Gastrocnemius medialis (tissue), 4 donors: ENCODE results near the gene HBA1.

ENCODE experiments used
- POLR2A ChIP-seq, 2 donors: fragments of 450-650 bp; IDR thresholded peaks; one replicate each; pipeline ENCODE4 v1.6.1; 2017; ENCODE audit warnings: antibody characterized with exemption in 2 of 2, mild to moderate bottlenecking in 2 of 2, moderate library complexity in 2 of 2
- TF ChIP-seq, protein P1 (sequence below), 5 experiments: fragments of 450-650 bp in 3 of 5; fragments of 200-600 bp in 2 of 5; sonication (generic) in 2 of 5; IDR thresholded peaks in 4 of 5; conservative IDR thresholded peaks in 1 of 5; 1 replicate in 4 of 5; 2 replicates in 1 of 5; pipeline ENCODE4 v1.5.1; 2016 to 2019; ENCODE audit warnings: antibody characterized with exemption in 5 of 5, mild to moderate bottlenecking in 3 of 5, moderate library complexity in 3 of 5

DNA sequence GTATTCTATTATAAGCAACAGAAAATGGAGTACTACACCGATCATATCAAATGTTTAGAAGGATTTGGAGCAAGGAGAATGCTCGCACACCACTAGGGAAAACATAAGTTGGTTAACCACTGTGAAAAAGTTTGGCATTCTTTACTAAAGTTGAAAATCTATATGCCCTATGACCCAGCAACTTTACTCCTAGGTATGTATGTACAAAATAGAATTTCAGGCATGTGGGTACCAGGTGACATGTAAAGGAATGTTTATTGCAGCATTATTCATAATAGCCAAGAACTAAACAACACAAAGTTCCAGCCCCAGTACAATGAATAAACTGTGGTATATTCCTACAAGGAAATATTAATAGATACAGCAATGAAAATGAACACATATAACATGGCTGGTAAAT is 29.8 kb upstream of the HBA1 start:
- TF ChIP-seq, protein P1, sequence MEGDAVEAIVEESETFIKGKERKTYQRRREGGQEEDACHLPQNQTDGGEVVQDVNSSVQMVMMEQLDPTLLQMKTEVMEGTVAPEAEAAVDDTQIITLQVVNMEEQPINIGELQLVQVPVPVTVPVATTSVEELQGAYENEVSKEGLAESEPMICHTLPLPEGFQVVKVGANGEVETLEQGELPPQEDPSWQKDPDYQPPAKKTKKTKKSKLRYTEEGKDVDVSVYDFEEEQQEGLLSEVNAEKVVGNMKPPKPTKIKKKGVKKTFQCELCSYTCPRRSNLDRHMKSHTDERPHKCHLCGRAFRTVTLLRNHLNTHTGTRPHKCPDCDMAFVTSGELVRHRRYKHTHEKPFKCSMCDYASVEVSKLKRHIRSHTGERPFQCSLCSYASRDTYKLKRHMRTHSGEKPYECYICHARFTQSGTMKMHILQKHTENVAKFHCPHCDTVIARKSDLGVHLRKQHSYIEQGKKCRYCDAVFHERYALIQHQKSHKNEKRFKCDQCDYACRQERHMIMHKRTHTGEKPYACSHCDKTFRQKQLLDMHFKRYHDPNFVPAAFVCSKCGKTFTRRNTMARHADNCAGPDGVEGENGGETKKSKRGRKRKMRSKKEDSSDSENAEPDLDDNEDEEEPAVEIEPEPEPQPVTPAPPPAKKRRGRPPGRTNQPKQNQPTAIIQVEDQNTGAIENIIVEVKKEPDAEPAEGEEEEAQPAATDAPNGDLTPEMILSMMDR (IDR thresholded peaks at IDR 0.05 in 4 of 5, conservative IDR thresholded peaks at IDR 0.05 in 1 of 5): no peak
- TF ChIP-seq POLR2A (IDR thresholded peaks at IDR 0.05): no peak
